SH-SY5Y (cell line): ENCODE data around the gene PTPRG.

Source experiments
- GATA2 ChIP-seq: IDR thresholded peaks from 2 replicates; pipeline ENCODE4 v1.6.1; 2011; ENCODE audit warnings: mild to moderate bottlenecking, low read depth, low read length
- GATA3 ChIP-seq: IDR thresholded peaks from 2 replicates; pipeline ENCODE4 v1.6.1; 2011; ENCODE audit warnings: low read depth, mild to moderate bottlenecking, low read length, moderate library complexity

DNA sequence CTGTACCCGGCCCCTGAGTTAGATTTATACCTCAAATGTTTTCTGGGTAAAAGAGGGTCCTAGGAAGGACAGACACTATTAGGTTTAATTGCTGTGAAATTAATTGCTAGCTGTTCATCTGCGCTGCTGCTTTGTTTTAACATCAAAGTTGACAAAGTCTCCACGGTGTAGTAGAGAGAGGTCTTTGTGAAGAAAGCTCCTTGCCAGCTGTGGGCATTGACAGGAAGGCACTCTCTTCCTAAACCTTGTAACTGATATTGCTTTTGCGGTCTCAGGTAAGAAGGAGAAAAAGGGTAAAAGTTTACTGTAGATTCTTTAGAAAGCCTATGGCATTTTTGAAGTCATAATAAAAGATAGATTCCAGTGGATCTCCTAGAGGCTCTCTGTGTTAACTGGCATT lies 68.1 kb downstream of the PTPRG start:
- no peak for TF ChIP-seq GATA3
- no peak for TF ChIP-seq GATA2
